Stimulated activated CD8-positive, alpha-beta memory T cell treated with anti-CD3 and anti-CD28 coated beads, Interleukin-2, amount 100 ng/mL, for 48 hours (primary cell): ENCODE results near the gene SDHC.
A peak's percentile ranks its signal among the peaks of the same experiment; 100 is the strongest.
"Not testable (repeated sequence)": the region's sequence is repeated elsewhere in the genome, so short reads cannot be mapped to it uniquely, and the experiment has no call there.

Experiments used
- DNase-seq, 2 donors: peaks; one replicate each; pipeline ENCODE4 v3.0.0-alpha.2; 2020; ENCODE audit warnings: low read depth in 2 of 2

Gene SDHC

GRCh38 chr1:161382214-161383019 lies 68.2 kb downstream of the SDHC start:
- no peak for DNase-seq

GRCh38 chr1:161388639-161389038 lies 74.5 kb downstream of the SDHC start:
- DNase-seq, result no peak

GRCh38 chr1:161389158-161389557 lies 75.0 kb downstream of the SDHC start:
- DNase-seq, result not testable (repeated sequence)

- peak; percentile 81 to 89 for DNase-seq
These were observed 75.7 kb downstream of the SDHC start for GRCh38 chr1:161389691-161390558.

- DNase-seq, result no peak
These were observed 76.3 kb downstream of the SDHC start for GRCh38 chr1:161390559-161390858.

GRCh38 chr1:161391136-161391535 lies 77.0 kb downstream of the SDHC start:
- not testable (repeated sequence) for DNase-seq

GRCh38 chr1:161391611-161392010 lies 77.4 kb downstream of the SDHC start:
- DNase-seq, result no peak

GRCh38 chr1:161393151-161393550 lies 79.0 kb downstream of the SDHC start:
- DNase-seq, result no peak

- not testable (repeated sequence) for DNase-seq
These were observed 82.9 kb downstream of the SDHC start for GRCh38 chr1:161397038-161397437.

GRCh38 chr1:161398900-161399256 lies 84.7 kb downstream of the SDHC start:
- no peak for DNase-seq

- peak; percentile 76 to 92 for DNase-seq
These were observed 85.2 kb downstream of the SDHC start for GRCh38 chr1:161399257-161399998.

GRCh38 chr1:161402446-161402845 lies 88.3 kb downstream of the SDHC start:
- no peak for DNase-seq

GRCh38 chr1:161404051-161404597 lies 89.9 kb downstream of the SDHC start:
- no peak for DNase-seq

- DNase-seq, result not testable (repeated sequence)
These were observed 92.4 kb downstream of the SDHC start for GRCh38 chr1:161406551-161406950.

- DNase-seq, result no peak
These were observed 93.3 kb downstream of the SDHC start for GRCh38 chr1:161407451-161407985.

- no peak for DNase-seq
These were observed 94.4 kb downstream of the SDHC start for GRCh38 chr1:161408429-161409052.

- DNase-seq, result not testable (repeated sequence)
These were observed 95.9 kb downstream of the SDHC start for GRCh38 chr1:161409848-161410635.

GRCh38 chr1:161410636-161410970 lies 96.4 kb downstream of the SDHC start:
- DNase-seq, result not testable (repeated sequence)
